HCT116 (cell line): ENCODE results near the gene BTBD6. TPM values are rescaled to one million over a fixed set of nuclear protein-coding genes. Genes with fewer than 3 reads are reported as not detected.

Experiments used
- ATAC-seq: fragments of 200-7000 bp; cut with Tn5 transposase; 2 replicates; pipeline ENCODE4 v1.9.1; 2020; ENCODE audit warnings: mild to moderate bottlenecking, moderate library complexity
- BruUV-seq: library from RNA; stranded (reverse); fragments of 400-500 nt; replicated peaks from 2 replicates; lab custom pipeline; 2021; lab: Mats Ljungman, UMichigan
- CTCF ChIA-PET: fragments of 300-600 bp; sonication (Branson Sonifier 250); formaldehyde crosslinking; loops from one replicate; lab custom pipeline; 2021; ENCODE audit warnings: antibody characterized with exemption; lab: Charles Lee
- POLR2A ChIA-PET: fragments of 300-600, 350-600 bp; sonication (Branson Sonifier 250); formaldehyde crosslinking; loops from one replicate; lab custom pipeline; 2021; ENCODE audit warnings: antibody characterized with exemption; lab: Charles Lee
- RAD21 ChIA-PET, 2 experiments: fragments of 300-600 bp; sonication (Branson Sonifier 250); formaldehyde crosslinking; loops; one replicate each; lab custom pipeline; 2023; ENCODE audit warnings: low total read pairs in 2 of 2; ENCODE audit not compliant: uncharacterized antibody in 2 of 2, unreplicated experiment in 2 of 2, low non-redundant PET in 1 of 2; lab: Charles Lee
- DNase-seq: peaks from one replicate; pipeline ENCODE4 v3.0.0-alpha.2; 2010; ENCODE audit warnings: low read depth, low spot score
- H2AFZ ChIP-seq: fragments of 200-600 bp; shearing (Covaris generic), sonication (generic); 2 replicates; pipeline ENCODE4 v1.6.1; 2017; ENCODE audit warnings: low read depth, mixed run types, mixed read lengths, antibody characterized with exemption, low read length; ENCODE audit not compliant: poor library complexity, severe bottlenecking
- H3K27ac ChIP-seq: 2 replicates; pipeline ENCODE4 v1.5.1; 2012; ENCODE audit warnings: low read depth, low read length
- H3K27me3 ChIP-seq: fragments of 200-600 bp; sonication (generic); 2 replicates; pipeline ENCODE4 v1.6.1; 2016; ENCODE audit warnings: mixed run types, low read length, mixed read lengths; ENCODE audit not compliant: insufficient read depth
- H3K36me3 ChIP-seq, 2 experiments: fragments of 200-500 bp in 1 of 2; fragments of 200-600 bp in 1 of 2; sonication (Bioruptor generic) in 1 of 2; sonication (generic) in 1 of 2; 2 replicates each; pipeline versions ENCODE4 v1.5.1 to v1.6.1; 2014 to 2016; ENCODE audit warnings: low read length in 2 of 2, inconsistent platforms in 1 of 2, mixed read lengths in 1 of 2, mixed run types in 1 of 2; ENCODE audit not compliant: insufficient read depth in 2 of 2, control insufficient read depth in 1 of 2
- H3K4me1 ChIP-seq, 2 experiments: fragments of 200-600 bp in 1 of 2; sonication (generic) in 1 of 2; 2 replicates each; pipeline versions ENCODE4 v1.5.1 to v1.6.1; 2012 to 2017; ENCODE audit warnings: low read length in 2 of 2, inconsistent platforms in 1 of 2, mild to moderate bottlenecking in 1 of 2, mixed read lengths in 1 of 2, mixed run types in 1 of 2, moderate library complexity in 1 of 2; ENCODE audit not compliant: insufficient read depth in 2 of 2, control insufficient read depth in 1 of 2
- H3K4me2 ChIP-seq: fragments of 200-600 bp; sonication (generic); 2 replicates; pipeline ENCODE4 v1.6.1; 2017; ENCODE audit warnings: mixed run types, low read length, mixed read lengths
- H3K4me3 ChIP-seq, 2 experiments: fragments of 200-600 bp in 1 of 2; sonication (generic) in 1 of 2; replicated peaks in 1 of 2; 2 replicates each; pipeline ENCODE4 v1.5.1; 2011 to 2016; ENCODE audit warnings: low read length in 2 of 2, control low read depth in 1 of 2, low read depth in 1 of 2, mild to moderate bottlenecking in 1 of 2, mixed read lengths in 1 of 2, mixed run types in 1 of 2
- H3K79me2 ChIP-seq: fragments of 200-600 bp; sonication (generic); 2 replicates; pipeline ENCODE4 v1.6.1; 2017; ENCODE audit warnings: mild to moderate bottlenecking, mixed run types, low read length, moderate library complexity, mixed read lengths; ENCODE audit not compliant: insufficient read depth
- H3K9ac ChIP-seq: fragments of 200-600 bp; sonication (generic); 2 replicates; pipeline ENCODE4 v1.6.1; 2016; ENCODE audit warnings: low read length, mixed read lengths
- H3K9me2 ChIP-seq: fragments of 200-600 bp; sonication (generic), shearing (Covaris generic); 2 replicates; pipeline ENCODE4 v1.6.1; 2017; ENCODE audit warnings: mixed run types, mild to moderate bottlenecking, moderate library complexity; ENCODE audit not compliant: insufficient read depth
- H3K9me3 ChIP-seq, 2 experiments: fragments of 200-500 bp in 1 of 2; fragments of 200-600 bp in 1 of 2; sonication (Bioruptor generic) in 1 of 2; sonication (generic) in 1 of 2; 2 replicates each; pipeline ENCODE4 v1.6.1; 2014 to 2017; ENCODE audit warnings: low read length in 2 of 2, mixed read lengths in 2 of 2, inconsistent platforms in 1 of 2, low read depth in 1 of 2, mild to moderate bottlenecking in 1 of 2, mixed run types in 1 of 2, moderate library complexity in 1 of 2; ENCODE audit not compliant: control insufficient read depth in 1 of 2, insufficient read depth in 1 of 2
- H4K20me1 ChIP-seq: fragments of 200-600 bp; sonication (generic), shearing (Covaris generic); 2 replicates; pipeline ENCODE4 v1.6.1; 2017; ENCODE audit warnings: mixed run types, mild to moderate bottlenecking, moderate library complexity; ENCODE audit not compliant: insufficient read depth
- ATF3 ChIP-seq: IDR thresholded peaks from 2 replicates; pipeline ENCODE4 v1.6.1; 2012
- CBX3 ChIP-seq: IDR thresholded peaks from 2 replicates; pipeline ENCODE4 v1.6.1; 2012; ENCODE audit warnings: low read depth
- CEBPB ChIP-seq: IDR thresholded peaks from 2 replicates; pipeline ENCODE4 v1.6.1; 2012; ENCODE audit warnings: low read depth
- EGR1 ChIP-seq: IDR thresholded peaks from 2 replicates; pipeline ENCODE4 v1.6.1; 2012; ENCODE audit warnings: low read depth
- ELF1 ChIP-seq: IDR thresholded peaks from 2 replicates; pipeline ENCODE4 v1.6.1; 2012; ENCODE audit warnings: low read depth, borderline replicate concordance
- EZH2 ChIP-seq: fragments of 200-600 bp; sonication (generic); IDR thresholded peaks from 2 replicates; pipeline ENCODE4 v1.6.1; 2017; ENCODE audit warnings: antibody characterized with exemption, mixed run types
- EZH2phosphoT487 ChIP-seq: fragments of 200-600 bp; IDR thresholded peaks from 2 replicates; pipeline ENCODE4 v1.6.1; 2018; ENCODE audit warnings: antibody characterized with exemption, borderline replicate concordance
- FOSL1 ChIP-seq: IDR thresholded peaks from 2 replicates; pipeline ENCODE4 v1.6.1; 2012; ENCODE audit warnings: low read depth
- JUND ChIP-seq: IDR thresholded peaks from 2 replicates; pipeline ENCODE4 v1.6.1; 2012
- MAX ChIP-seq: IDR thresholded peaks from 2 replicates; pipeline ENCODE4 v1.6.1; 2012
- POLR2A ChIP-seq: IDR thresholded peaks from 2 replicates; pipeline ENCODE4 v1.7.0; 2011; ENCODE audit warnings: borderline replicate concordance; ENCODE audit not compliant: insufficient read depth, insufficient read length; ENCODE audit errors: extremely low read depth
- POLR2AphosphoS5 ChIP-seq: IDR thresholded peaks from 2 replicates; pipeline ENCODE4 v1.6.1; 2011; ENCODE audit warnings: mild to moderate bottlenecking, low read depth, low read length, moderate library complexity
- SP1 ChIP-seq: IDR thresholded peaks from 2 replicates; pipeline ENCODE4 v1.6.1; 2012; ENCODE audit warnings: low read depth
- SRF ChIP-seq: IDR thresholded peaks from 2 replicates; pipeline ENCODE4 v1.6.1; 2012; ENCODE audit warnings: low read depth
- TCF7L2 ChIP-seq: IDR thresholded peaks from 2 replicates; pipeline ENCODE4 v1.7.0; 2011; ENCODE audit warnings: borderline replicate concordance, inconsistent platforms; ENCODE audit not compliant: insufficient read depth, insufficient read length; ENCODE audit errors: extremely low read depth
- YY1 ChIP-seq: IDR thresholded peaks from 2 replicates; pipeline ENCODE4 v1.6.1; 2011; ENCODE audit warnings: low read length, low read depth, moderate library complexity, mild to moderate bottlenecking; ENCODE audit not compliant: insufficient replicate concordance; ENCODE audit errors: extremely low read depth
- ZBTB33 ChIP-seq: IDR thresholded peaks from 2 replicates; pipeline ENCODE4 v1.6.1; 2011; ENCODE audit warnings: mild to moderate bottlenecking, low read length, moderate library complexity; ENCODE audit not compliant: insufficient replicate concordance; ENCODE audit errors: extremely low read depth
- ZFX ChIP-seq: fragments of 450-650 bp; IDR thresholded peaks from 2 replicates; pipeline ENCODE4 v1.6.1; 2017
- ZNF274 ChIP-seq: fragments of 200-500 bp; sonication (Bioruptor generic); IDR thresholded peaks from 2 replicates; pipeline ENCODE4 v1.6.1; 2014; ENCODE audit warnings: mild to moderate bottlenecking, low read depth, low read length, inconsistent platforms
- intact Hi-C: fragments of 100-400 bp; cut with micrococcal nuclease; formaldehyde crosslinking; loops from 2 replicates; pipeline ENCODE4 v1.10.0; 2022
- total RNA-seq: library from RNA; stranded (reverse); gene quantifications from one replicate; pipeline ENCODE4 v1.2.1, GENCODE V29; 2021; ENCODE audit not compliant: unreplicated experiment

BTBD6 gene
- total RNA-seq, 1 experiment from 2014 or later, result 35.9 TPM

- H3K79me2 ChIP-seq, result no peaks in the 10 kb centered on the region
- no peak overlapping the region for H3K9ac ChIP-seq
- no peak overlapping the region for H3K4me3 ChIP-seq
- no TSS peak for BruUV-seq
- intact Hi-C loops, result no loop called here
- DNase-seq (no peak), ATAC-seq (no peak)
- CTCF ChIA-PET, result no interaction called here
- H2AFZ ChIP-seq, result no peak overlapping the region
- H4K20me1 ChIP-seq, result no peaks in the 10 kb centered on the region
- H3K9me2 ChIP-seq, result no peaks in the 10 kb centered on the region
- TF ChIP-seq CEBPB (no peak), POLR2AphosphoS5 (no peak), MAX (no peak), EGR1 (no peak), POLR2A (no peak), SP1 (no peak), TCF7L2 (no peak), ELF1 (no peak), EZH2 (no peak), JUND (no peak), SRF (no peak), EZH2phosphoT487 (no peak), CBX3 (no peak), ATF3 (no peak), YY1 (no peak), ZBTB33 (no peak), ZNF274 (no peak), FOSL1 (no peak), ZFX (no peak)
- H3K36me3 ChIP-seq, result no peaks in the 10 kb centered on the region
- RAD21 ChIA-PET, result no interaction called here
- no peak overlapping the region for H3K4me2 ChIP-seq
- H3K27ac ChIP-seq, result no peak overlapping the region
- POLR2A ChIA-PET, result no interaction called here
- no peaks in the 10 kb centered on the region for H3K9me3 ChIP-seq
- H3K27me3 ChIP-seq, result no peaks in the 10 kb centered on the region
- peaks cover 3 to 4% of the 10 kb centered on the region in 2 experiments; a peak in 2 of 4 replicates for H3K4me1 ChIP-seq
These were observed 38.7 kb upstream of the BTBD6 start for GRCh38 chr14:105209646-105210045.
